GM06990 (cell line): ENCODE measurements around the gene PRDM15.

Experiments used
- DNase-seq: peaks from one replicate; pipeline ENCODE4 v3.0.0-alpha.2; 2011; ENCODE audit not compliant: insufficient read length; ENCODE audit errors: extremely low read depth
- H3K27me3 ChIP-seq: replicated peaks from 2 replicates; pipeline ENCODE4 v1.6.0; 2011; ENCODE audit warnings: low read length; ENCODE audit not compliant: control insufficient read depth, insufficient read depth
- H3K36me3 ChIP-seq: 2 replicates; pipeline ENCODE4 v1.5.1; 2011; ENCODE audit warnings: low read length; ENCODE audit not compliant: control insufficient read depth, insufficient read depth
- H3K4me3 ChIP-seq: replicated peaks from 2 replicates; pipeline ENCODE4 v1.5.1; 2011; ENCODE audit warnings: low read depth, mild to moderate bottlenecking, control low read depth, low read length
- TF ChIP-seq, protein P1 (sequence below): IDR thresholded peaks from 2 replicates; pipeline ENCODE4 v1.5.1; 2011; ENCODE audit warnings: low read length, control low read depth, mild to moderate bottlenecking, inconsistent platforms; ENCODE audit not compliant: insufficient read depth, poor library complexity, severe bottlenecking

Gene PRDM15

DNA sequence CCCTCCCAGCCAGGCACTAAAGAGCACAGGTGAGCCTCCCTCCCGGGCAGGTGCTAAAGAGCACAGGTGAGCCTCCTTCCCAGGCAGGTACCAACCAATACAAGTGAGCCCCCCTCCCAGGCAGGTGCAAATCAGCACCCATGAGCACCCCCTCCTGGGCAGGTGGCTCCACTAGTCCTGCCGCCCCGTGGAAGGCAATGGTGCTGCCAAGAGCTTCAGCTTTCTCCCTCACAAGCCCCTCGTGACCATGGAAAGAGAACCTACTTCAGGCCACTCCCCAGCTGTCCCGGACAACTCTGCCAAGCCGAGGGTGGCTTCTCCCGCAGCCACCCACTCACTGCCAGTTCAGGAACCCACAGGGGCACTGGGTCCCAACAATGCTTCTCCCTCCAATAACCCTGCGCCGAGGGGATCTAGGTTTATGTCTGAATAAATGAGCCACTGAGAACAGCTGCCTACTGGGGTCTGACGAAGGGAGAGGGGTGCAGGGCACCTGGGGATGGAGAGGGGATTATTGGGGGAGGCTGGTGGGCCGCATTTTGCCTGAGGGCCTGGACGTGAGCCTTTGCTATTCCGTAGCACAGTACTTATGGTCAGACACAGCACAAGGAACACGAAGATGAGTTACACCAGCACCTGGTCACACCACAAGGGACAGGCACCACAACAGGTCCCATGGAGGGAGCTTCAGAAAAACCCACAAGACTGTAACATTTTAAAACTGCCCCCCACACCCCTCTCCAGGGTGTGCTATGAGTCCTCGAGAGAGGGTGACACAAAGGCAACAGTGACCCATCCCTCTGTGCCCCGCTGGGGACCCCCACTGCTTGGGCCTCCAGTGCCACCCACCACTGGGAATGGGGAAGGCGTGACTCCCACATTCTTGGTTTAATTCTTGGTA lies 46.3 kb downstream of the PRDM15 start:
- Histone ChIP-seq H3K4me3 (no peak overlapping the region), H3K36me3 (peaks cover 27% of the 10 kb centered on the region), H3K27me3 (no peaks in the 10 kb centered on the region)
- TF ChIP-seq, protein P1, sequence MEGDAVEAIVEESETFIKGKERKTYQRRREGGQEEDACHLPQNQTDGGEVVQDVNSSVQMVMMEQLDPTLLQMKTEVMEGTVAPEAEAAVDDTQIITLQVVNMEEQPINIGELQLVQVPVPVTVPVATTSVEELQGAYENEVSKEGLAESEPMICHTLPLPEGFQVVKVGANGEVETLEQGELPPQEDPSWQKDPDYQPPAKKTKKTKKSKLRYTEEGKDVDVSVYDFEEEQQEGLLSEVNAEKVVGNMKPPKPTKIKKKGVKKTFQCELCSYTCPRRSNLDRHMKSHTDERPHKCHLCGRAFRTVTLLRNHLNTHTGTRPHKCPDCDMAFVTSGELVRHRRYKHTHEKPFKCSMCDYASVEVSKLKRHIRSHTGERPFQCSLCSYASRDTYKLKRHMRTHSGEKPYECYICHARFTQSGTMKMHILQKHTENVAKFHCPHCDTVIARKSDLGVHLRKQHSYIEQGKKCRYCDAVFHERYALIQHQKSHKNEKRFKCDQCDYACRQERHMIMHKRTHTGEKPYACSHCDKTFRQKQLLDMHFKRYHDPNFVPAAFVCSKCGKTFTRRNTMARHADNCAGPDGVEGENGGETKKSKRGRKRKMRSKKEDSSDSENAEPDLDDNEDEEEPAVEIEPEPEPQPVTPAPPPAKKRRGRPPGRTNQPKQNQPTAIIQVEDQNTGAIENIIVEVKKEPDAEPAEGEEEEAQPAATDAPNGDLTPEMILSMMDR = no peak
- no peak for DNase-seq

DNA sequence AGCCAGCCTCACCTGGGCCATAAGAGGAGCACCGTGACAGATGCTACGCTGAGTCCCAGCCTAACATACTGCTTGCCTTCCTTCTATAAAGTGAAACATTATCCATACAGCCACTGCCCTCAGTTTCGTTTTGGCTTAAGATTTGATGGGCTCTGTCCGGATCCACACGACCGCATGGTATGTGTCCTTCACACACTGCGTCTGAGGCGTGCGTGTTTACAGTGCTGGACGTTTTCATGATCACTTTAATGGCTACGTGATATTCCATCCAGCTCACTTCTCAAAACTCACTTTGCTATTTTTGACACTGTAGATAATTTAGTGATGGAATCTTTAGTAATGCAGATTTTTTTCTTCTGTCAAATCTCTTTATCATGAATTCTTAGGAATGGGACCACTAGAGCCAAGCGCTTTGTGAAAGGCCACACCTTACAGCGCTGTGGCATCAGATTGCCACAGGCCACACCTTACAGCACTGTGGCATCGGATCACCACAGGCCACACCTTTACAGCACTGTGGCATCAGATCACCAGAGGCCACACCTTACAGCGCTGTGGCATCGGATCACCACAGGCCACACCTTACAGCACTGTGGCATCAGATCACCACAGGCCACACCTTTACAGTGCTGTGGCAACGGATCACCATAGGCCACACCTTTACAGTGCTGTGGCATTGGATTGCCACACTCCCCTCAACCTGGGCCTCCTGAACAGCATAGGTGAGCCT lies 47.1 kb downstream of the PRDM15 start:
- no peaks in the 10 kb centered on the region for H3K27me3 ChIP-seq
- H3K36me3 ChIP-seq = peaks cover 23% of the 10 kb centered on the region
- TF ChIP-seq, protein P1 = no peak
- no peak for DNase-seq
- H3K4me3 ChIP-seq = no peak overlapping the region

DNA sequence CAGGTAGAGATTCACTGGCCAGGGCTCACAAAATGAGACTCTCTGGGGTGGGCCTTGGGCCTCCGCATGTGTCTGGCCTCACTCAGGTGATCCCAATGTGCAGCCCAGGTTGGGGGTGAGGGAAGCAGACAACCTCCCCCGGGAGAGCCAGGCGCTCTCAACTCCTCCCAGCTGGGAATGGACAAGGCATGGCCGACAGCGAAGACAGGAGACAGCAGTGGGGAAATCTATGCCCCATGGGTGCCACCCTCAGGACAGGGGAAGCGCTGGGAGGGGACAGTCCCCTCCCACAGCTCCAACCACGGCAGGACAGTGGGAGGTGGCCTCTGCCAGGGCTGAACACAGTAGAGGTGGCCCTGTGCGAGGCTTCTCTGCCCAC lies 47.7 kb downstream of the PRDM15 start:
- H3K36me3 ChIP-seq = peaks cover 21% of the 10 kb centered on the region
- no peak overlapping the region for H3K4me3 ChIP-seq
- DNase-seq = no peak
- H3K27me3 ChIP-seq = no peaks in the 10 kb centered on the region
- TF ChIP-seq, protein P1 = no peak

DNA sequence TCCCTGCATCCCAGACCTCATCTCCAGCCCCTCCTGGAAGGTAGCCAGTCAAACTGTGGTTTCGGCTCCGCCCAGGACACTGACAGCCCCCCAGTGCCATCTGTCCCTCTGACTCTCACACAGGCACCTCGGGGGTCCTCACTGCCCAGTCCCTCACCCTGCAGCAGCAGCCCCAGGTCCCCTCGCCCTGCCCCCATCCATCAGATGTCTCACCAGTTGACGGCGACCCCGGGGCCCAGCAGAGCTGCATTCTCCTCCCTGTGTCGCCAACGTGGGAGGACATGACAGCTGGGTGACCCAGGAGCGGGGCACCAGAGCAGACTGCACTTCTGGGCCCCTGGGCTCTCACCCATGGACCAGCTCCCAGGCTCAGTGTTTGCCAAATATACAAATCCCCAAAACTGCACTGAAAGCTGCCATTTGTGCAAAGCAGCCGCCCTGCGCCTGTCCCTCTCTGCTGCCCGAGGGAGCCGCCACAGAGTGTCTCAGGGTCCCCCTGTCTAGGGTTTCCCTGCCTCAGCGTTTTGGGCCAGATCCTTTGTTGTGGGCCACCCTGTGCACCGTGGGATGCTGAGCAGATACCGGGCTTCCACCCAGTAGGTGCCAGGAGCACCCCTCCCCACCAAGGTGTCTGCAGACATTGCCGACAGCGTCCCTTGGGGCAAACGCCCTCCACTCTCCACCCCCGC lies 48.2 kb downstream of the PRDM15 start:
- TF ChIP-seq, protein P1 = no peak
- no peak for DNase-seq
- Histone ChIP-seq H3K27me3 (no peaks in the 10 kb centered on the region), H3K4me3 (no peak overlapping the region), H3K36me3 (peaks cover 17% of the 10 kb centered on the region)

DNA sequence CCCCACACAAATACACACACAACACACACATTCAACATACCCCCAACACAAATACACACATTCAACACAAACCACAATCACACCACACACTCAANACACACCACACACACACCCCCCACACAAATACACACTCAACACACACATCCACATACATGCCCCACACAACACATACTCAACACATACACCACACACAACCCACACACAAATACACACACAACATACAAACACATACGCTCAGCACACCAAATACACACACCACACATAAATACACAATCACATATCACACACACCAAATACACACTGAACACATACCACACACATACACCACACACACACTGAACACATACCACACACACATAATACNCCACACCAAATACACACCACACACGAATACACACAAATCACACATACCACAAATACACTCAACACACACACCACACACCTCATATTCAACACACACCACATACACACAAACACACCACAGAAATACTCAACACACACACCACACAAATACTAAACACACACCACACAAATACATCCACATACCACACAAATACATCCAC lies 48.9 kb downstream of the PRDM15 start:
- Histone ChIP-seq H3K36me3 (peaks cover 19% of the 10 kb centered on the region), H3K4me3 (no peak overlapping the region), H3K27me3 (no peaks in the 10 kb centered on the region)
- TF ChIP-seq, protein P1 = no peak
- DNase-seq = no peak
